ENCODE measurements around the gene VGLL1.

The VGLL1 gene

DNA sequence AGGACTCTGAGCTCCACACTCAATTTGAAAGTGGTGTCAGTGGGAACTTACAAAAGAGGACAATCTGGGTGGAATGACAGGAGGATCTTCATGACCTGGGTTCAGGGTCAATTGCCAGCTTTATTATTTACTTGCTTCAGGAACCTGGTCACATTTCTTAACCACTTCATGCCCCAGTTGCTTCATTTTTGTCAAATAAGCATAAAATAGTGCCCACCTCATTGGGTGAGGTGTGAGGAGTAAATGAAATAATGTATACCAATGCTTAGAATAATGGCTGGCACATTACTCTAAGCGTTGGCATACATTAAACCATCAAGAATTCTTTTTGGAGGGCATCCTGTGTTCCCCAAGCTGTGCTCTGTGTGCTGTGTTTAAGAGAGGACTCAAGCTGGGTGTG is 19.4 kb downstream of the VGLL1 start:
- DNase-seq (ENCODE audit: low read depth in 2 of 2), result no peak

DNA sequence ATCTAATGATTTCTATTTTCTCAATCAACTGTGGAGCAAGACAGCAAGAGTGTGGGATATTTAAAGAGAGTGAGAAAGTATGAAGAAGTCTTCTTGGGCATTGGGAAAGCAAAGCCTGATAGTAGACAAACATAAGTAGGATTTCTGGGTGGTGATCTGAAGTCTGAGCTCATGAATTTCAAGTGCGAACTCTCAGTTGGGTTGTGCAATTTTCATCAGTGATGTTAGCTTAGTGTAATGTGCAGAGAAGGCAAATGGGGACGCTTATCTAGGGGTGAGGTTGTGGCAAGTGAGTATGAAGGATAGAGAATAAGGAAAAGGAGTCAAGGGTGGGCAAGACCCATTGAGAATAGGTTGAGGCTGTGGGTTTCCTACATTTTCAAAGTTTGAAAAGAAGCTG is 23.7 kb downstream of the VGLL1 start:
- no peak for DNase-seq (ENCODE audit: low read depth in 2 of 2)

DNA sequence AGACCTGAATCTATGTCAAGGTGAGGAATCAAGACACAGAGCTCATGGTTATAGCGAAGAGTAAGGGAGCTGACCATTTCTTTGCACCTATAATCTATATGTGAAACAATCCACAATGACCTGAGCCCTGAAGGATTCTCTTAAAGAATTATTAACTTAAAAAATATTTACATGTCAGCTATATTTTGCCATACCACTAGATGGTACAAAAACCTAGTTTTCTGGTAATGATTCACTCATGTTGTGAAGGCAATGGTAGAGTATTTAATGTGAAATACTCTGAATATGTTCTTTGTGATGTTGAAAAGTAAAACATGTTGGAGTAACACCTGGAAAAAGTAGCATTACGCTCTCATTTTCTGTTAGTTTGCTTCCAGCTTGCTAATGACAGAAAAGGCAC is 40.0 kb downstream of the VGLL1 start:
- no peak for DNase-seq (ENCODE audit: low read depth in 2 of 2)

DNA sequence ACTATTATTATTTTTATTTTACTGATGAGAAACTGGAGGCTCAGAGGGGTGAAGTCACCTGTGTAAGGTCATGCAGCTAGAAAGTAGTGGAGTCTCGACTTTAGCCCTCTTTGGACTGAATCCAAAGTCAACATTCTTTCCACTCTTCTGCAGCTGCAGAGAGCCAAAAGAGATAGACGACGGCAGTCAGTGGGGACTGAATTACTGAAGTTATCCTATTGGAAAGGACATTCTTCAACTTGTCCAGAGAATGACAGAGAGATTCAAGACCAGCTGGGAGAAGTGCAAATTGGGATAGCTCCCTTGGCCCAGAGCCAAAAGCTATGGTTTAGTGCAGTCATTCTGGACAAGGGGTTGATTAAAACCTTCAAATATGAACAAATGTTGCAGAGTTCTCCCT is 42.5 kb downstream of the VGLL1 start:
- no peak for DNase-seq (ENCODE audit: low read depth in 2 of 2)

- DNase-seq (ENCODE audit: low read depth in 2 of 2), result peak; percentile 25 to 40
These were observed 45.5 kb downstream of the VGLL1 start for GRCh38 chrX:136577552-136577951.

- DNase-seq (ENCODE audit: low read depth in 2 of 2), result no peak
These were observed 48.3 kb downstream of the VGLL1 start for GRCh38 chrX:136580316-136580715.

- DNase-seq (ENCODE audit: low read depth in 2 of 2), result no peak
These were observed 50.6 kb downstream of the VGLL1 start for GRCh38 chrX:136582624-136583023.

- no peak for DNase-seq (ENCODE audit: low read depth in 2 of 2)
These were observed 52.5 kb downstream of the VGLL1 start for GRCh38 chrX:136584545-136584944.

DNA sequence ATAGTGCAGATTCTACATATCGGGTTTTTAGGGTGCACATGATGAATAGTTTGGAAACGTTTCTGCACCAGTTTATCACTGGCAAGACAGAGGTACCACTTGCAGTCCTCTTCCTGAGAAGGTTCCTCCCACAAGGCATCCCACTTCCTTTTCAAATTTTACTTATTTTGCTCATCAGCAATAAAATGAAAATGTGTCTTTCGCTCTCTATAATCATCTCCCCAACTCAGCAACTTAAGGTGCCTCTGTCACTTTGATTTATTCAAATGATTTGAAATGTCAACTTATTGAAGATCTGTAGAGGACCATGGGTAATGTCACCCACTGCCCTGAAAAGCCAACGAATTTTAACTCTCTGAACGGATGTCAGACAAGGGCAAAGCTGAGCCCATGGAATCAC is 53.2 kb downstream of the VGLL1 start:
- no peak for DNase-seq (ENCODE audit: low read depth in 2 of 2)

GRCh38 chrX:136585960-136586359 is 53.9 kb downstream of the VGLL1 start:
- no peak for DNase-seq (ENCODE audit: low read depth in 2 of 2)

DNA sequence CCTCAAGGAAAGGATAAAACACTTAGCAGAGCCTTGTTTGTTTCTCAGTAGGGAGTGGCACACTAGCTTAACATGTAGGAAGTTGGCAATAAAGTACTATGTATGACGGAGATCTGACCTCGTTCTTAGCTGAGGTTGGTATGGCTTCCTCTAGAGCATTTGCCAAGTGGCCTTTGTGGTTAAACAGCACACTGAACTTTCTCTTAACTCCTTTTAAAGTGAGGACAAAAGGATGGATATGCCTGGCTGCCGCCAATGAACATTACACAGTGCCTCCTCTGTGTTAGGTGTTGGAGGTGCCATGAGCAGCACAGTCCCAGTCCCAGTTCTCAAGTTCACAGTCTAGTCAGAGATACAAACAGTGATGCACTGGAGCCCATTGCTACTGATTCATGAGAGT is 54.4 kb downstream of the VGLL1 start:
- DNase-seq (ENCODE audit: low read depth in 2 of 2), result no peak

DNA sequence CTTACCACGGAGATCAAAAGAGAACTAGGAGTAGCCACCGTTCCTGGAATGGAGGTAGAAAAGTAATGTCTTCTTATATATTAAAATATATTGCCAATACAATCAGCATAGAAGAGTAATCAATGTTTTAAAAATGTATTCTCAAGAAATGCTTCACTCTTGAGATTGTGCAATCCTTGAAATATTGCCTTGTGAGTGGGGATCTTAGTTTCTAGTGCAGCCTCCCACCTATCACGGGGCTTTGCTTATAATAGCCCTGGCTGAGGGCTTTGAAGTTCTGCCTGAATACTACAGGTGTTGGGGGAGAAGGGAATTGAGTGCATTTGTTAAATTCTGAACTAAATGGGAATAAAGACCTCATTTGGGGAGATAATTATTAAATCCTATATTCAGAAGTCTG is 55.5 kb downstream of the VGLL1 start:
- DNase-seq (ENCODE audit: low read depth in 2 of 2), result no peak

DNA sequence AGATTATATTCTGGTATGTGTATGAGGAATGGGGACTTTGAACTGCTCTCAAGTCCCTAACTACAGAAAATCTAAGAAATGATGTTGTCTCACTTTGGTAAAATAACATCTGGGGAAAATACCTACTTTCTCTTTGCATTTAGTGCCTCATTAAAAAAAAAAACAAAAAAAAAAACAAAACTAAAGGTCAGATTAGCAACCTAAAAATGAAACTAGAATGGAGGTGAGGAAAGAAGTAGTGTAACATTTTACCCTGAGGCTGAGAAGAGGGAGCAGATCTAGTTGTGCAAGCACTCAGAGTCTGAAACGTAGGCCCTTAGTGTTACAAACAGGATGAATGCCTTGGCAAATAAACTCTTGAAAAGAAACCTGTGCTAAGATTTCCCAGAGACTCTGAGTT is 56.0 kb downstream of the VGLL1 start:
- DNase-seq (ENCODE audit: low read depth in 2 of 2), result no peak

DNA sequence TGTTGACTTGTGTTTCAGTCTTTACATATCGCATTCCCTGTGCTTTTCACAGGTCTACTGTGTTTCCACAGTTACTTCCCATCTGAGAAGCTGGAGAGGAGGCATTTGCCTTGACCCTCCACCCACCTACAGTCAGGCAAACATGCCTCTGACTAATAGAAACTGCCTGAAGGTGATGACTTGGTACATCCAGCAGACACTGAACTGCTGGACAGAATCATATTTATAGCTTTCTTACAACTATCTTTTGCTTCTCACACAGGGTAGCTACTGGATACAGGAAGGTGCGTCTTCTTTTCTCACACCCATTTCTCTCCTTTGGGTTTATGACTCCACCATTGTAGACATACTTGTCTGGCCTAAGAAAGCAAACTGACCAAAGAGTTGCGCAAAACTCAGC is 58.0 kb downstream of the VGLL1 start:
- DNase-seq (ENCODE audit: low read depth in 2 of 2), result no peak

DNA sequence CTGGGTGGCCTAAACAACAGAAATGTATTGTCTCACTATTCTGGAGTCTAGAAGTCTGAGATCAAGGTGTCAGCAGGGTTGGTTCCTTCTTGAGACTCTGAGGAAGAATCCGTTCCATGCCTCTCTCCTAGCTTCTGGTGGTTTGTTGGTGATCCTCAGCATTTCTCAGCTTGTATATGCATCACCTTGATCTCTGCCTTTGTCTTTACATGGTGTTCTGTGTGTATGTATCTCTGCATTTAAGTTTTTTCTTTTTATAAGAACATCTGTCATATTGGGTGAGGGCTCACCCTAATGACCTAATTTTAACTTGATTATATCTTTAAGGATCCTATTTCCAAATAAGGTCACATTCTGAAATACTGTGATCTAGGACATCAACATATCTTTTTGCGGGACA is 65.3 kb downstream of the VGLL1 start:
- DNase-seq (ENCODE audit: low read depth in 2 of 2), result no peak

DNA sequence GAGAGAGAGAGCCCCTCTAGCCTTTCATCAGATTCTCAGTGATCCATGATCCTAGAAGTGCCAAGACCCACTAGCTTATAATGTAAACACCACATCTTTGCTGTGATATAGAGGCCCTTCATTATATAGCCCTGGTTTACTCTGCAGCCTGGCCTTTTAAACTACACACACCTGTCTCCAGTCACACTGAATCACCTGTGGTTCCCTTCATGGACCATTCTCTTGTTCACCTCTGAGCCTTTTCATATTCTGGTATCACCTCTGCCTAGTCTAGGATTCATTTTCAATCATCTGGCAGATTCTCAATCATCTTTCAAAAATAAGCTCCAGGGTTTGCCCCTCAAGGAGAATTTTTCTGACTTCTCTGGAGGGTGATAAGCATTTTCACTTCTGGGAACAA is 65.9 kb downstream of the VGLL1 start:
- no peak for DNase-seq (ENCODE audit: low read depth in 2 of 2)

DNA sequence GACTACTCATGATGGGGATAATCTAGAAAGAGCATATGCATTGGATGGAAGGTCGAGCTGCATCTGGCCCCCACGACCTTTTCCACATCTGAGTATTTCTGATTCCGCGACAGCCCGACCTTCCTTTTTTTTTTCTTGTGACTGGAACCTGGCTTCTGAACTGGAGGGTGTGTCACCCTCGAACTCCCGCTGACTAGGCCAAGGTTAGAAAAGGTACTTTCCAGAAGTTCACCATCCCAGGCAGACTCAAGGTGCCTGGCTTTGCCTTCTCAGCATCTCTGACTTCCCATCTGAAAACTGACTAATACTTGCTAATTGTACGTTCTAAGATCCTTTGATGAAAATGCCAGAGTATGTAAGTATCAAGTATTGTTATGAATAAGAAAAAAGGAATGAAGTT is 66.6 kb downstream of the VGLL1 start:
- DNase-seq (ENCODE audit: low read depth in 2 of 2), result no peak

- no peak for DNase-seq (ENCODE audit: low read depth in 2 of 2)
These were observed 68.0 kb downstream of the VGLL1 start for GRCh38 chrX:136600059-136600458.
